K562 (cell line): ENCODE results near the gene REEP6. TPM values are rescaled to one million over a fixed set of nuclear protein-coding genes. Genes with fewer than 3 reads are reported as not detected.
"Not testable (repeated sequence)": the region's sequence is repeated elsewhere in the genome, so short reads cannot be mapped to it uniquely, and the experiment has no call there.

Experiments used
- ATAC-seq: fragments of 200-7000 bp; cut with Tn5 transposase; 3 replicates; pipeline ENCODE4 v1.9.1; 2020; ENCODE audit warnings: moderate library complexity
- BruUV-seq: library from RNA; stranded (reverse); fragments of 400-500 nt; replicated peaks from 2 replicates; lab custom pipeline; 2021; lab: Mats Ljungman, UMichigan
- CTCF ChIA-PET: fragments of 300-600 bp; formaldehyde crosslinking; extraction: SDS; loops from one replicate; lab custom pipeline; 2021; ENCODE audit warnings: low intra/inter-chr PET ratio; lab: Yijun Ruan, JAX
- POLR2A ChIA-PET: fragments of 300-600, 350-650 bp; sonication (Branson Sonifier 250); formaldehyde crosslinking; extraction: SDS; loops from one replicate; lab custom pipeline; 2021; ENCODE audit warnings: antibody characterized with exemption, inconsistent platforms; lab: Yijun Ruan, JAX
- DNase-seq, 4 experiments: peaks; one replicate each; pipeline versions ENCODE4 v3.0.0 to v3.0.0-alpha.2; 2011 to 2018; ENCODE audit warnings: low spot score in 3 of 4, mixed read lengths in 3 of 4; ENCODE audit errors: extremely low read depth in 1 of 4
- FAIRE-seq: peaks from 2 replicates; lab custom pipeline; 2011; peaks lifted over from hg19 to GRCh38; lab: Jason Lieb, UNC
- H2AFZ ChIP-seq: 2 replicates; pipeline ENCODE4 v1.6.0; 2011; ENCODE audit warnings: low read depth, low read length, control low read depth, inconsistent platforms
- H3K27ac ChIP-seq: fragments of 200-600 bp; 3 replicates; pipeline ENCODE4 v1.8.0; 2011; ENCODE audit warnings: low read depth, mild to moderate bottlenecking, control low read depth, inconsistent platforms, low read length, moderate library complexity, mixed read lengths; ENCODE audit errors: extremely low read depth
- H3K27me3 ChIP-seq, 2 experiments: fragments of 300-600 bp in 1 of 2; 2 replicates in 1 of 2; 3 replicates in 1 of 2; pipeline versions ENCODE4 v1.6.0 to v1.8.0; 2011; ENCODE audit warnings: inconsistent platforms in 2 of 2, low read length in 2 of 2, mild to moderate bottlenecking in 1 of 2, mixed read lengths in 1 of 2, moderate library complexity in 1 of 2; ENCODE audit not compliant: control insufficient read depth in 2 of 2, insufficient read depth in 2 of 2
- H3K36me3 ChIP-seq: fragments of 300-600 bp; 3 replicates; pipeline ENCODE4 v1.8.0; 2011; ENCODE audit warnings: mild to moderate bottlenecking, low read length, inconsistent platforms; ENCODE audit not compliant: control insufficient read depth, insufficient read depth
- H3K4me1 ChIP-seq, 2 experiments: fragments of 200-600 bp in 1 of 2; replicated peaks in 1 of 2; 2 replicates in 1 of 2; 3 replicates in 1 of 2; pipeline versions ENCODE4 v1.5.1 to v1.8.0; 2011; ENCODE audit warnings: inconsistent platforms in 2 of 2, low read length in 2 of 2, mild to moderate bottlenecking in 1 of 2, mixed read lengths in 1 of 2, moderate library complexity in 1 of 2; ENCODE audit not compliant: control insufficient read depth in 2 of 2, insufficient read depth in 2 of 2
- H3K4me2 ChIP-seq: 2 replicates; pipeline ENCODE4 v1.6.1; 2011; ENCODE audit warnings: low read length, control low read depth, inconsistent platforms, mixed read lengths; ENCODE audit not compliant: insufficient read depth
- H3K4me3 ChIP-seq: fragments of 200-600 bp; sonication (generic), shearing (Covaris generic); 2 replicates; pipeline ENCODE4 v1.5.1; 2016; ENCODE audit warnings: control low read depth, inconsistent platforms
- H3K79me2 ChIP-seq: fragments of 200-600 bp; 3 replicates; pipeline ENCODE4 v1.8.0; 2011; ENCODE audit warnings: low read length, inconsistent platforms; ENCODE audit not compliant: control insufficient read depth, insufficient read depth
- H3K9ac ChIP-seq, 2 experiments: 2 replicates each; pipeline versions ENCODE4 v1.6.0 to v1.6.1; 2011; ENCODE audit warnings: low read depth in 2 of 2, low read length in 2 of 2, control low read depth in 1 of 2, inconsistent platforms in 1 of 2, mild to moderate bottlenecking in 1 of 2, mixed read lengths in 1 of 2; ENCODE audit not compliant: insufficient read depth in 1 of 2
- H3K9me1 ChIP-seq: one replicate; pipeline ENCODE4 v1.6.0; 2011; ENCODE audit warnings: inconsistent platforms, mild to moderate bottlenecking, low read length, moderate library complexity; ENCODE audit not compliant: control insufficient read depth, insufficient read depth
- H3K9me3 ChIP-seq: replicated peaks from 2 replicates; pipeline ENCODE4 v1.5.1; 2011; ENCODE audit warnings: low read depth, low read length, inconsistent platforms; ENCODE audit not compliant: control insufficient read depth, insufficient read depth
- H4K20me1 ChIP-seq: replicated peaks from 2 replicates; pipeline ENCODE4 v1.6.1; 2011; ENCODE audit warnings: low read length, inconsistent platforms, mixed read lengths; ENCODE audit not compliant: control insufficient read depth, insufficient read depth
- BRCA1 ChIP-seq, 2 experiments: fragments of 450-650 bp in 1 of 2; sonication (generic) in 1 of 2; formaldehyde crosslinking in 1 of 2; IDR thresholded peaks; 2 replicates each; pipeline versions ENCODE4 v1.5.0 to v1.6.1; 2017 to 2020; ENCODE audit warnings: mild to moderate bottlenecking in 1 of 2, missing genetic modification reagents in 1 of 2
- CCAR2 ChIP-seq: fragments of 200-400 bp; formaldehyde crosslinking; IDR thresholded peaks from 2 replicates; pipeline ENCODE4 v1.6.1; 2017; ENCODE audit warnings: mild to moderate bottlenecking, low read depth, low read length
- GABPB1 ChIP-seq: sonication (generic); formaldehyde crosslinking; IDR thresholded peaks from 2 replicates; pipeline ENCODE4 v1.8.0; 2022; ENCODE audit warnings: mild to moderate bottlenecking, missing genetic modification reagents
- MAFG ChIP-seq: fragments of 450-650 bp; conservative IDR thresholded peaks from 2 replicates; pipeline ENCODE4 v1.6.1; 2016; ENCODE audit warnings: missing genetic modification characterization, missing compliant biosample characterization
- MBD1 ChIP-seq: fragments of 250-450 bp; sonication (Bioruptor Pico); IDR thresholded peaks from 2 replicates; pipeline ENCODE4 v1.8.0; 2022; ENCODE audit warnings: inconsistent platforms
- MYNN ChIP-seq, 2 experiments: sonication (generic); formaldehyde crosslinking in 1 of 2; IDR thresholded peaks; 2 replicates each; pipeline versions ENCODE4 v1.5.0 to v1.6.1; 2016 to 2020; ENCODE audit warnings: antibody characterized with exemption in 1 of 2, missing genetic modification reagents in 1 of 2
- SAFB ChIP-seq: fragments of 200-400 bp; formaldehyde crosslinking; IDR thresholded peaks from 2 replicates; pipeline ENCODE4 v1.6.1; 2017; ENCODE audit warnings: low read depth, low read length, borderline replicate concordance
- SNRNP70 ChIP-seq: fragments of 200-400 bp; formaldehyde crosslinking; optimal IDR thresholded peaks from 2 replicates; pipeline ENCODE3; 2017; ENCODE audit warnings: low read depth, low read length
- USF2 ChIP-seq: sonication (generic); formaldehyde crosslinking; IDR thresholded peaks from 2 replicates; pipeline ENCODE4 v1.5.0; 2020; ENCODE audit warnings: missing genetic modification reagents
- ZNF707 ChIP-seq: fragments of 250-450 bp; sonication (Bioruptor Pico); conservative IDR thresholded peaks from 2 replicates; pipeline ENCODE4 v1.8.0; 2022; ENCODE audit warnings: inconsistent platforms, mild to moderate bottlenecking, moderate library complexity
- ZNF764 ChIP-seq: fragments of 250-450 bp; sonication (Bioruptor Pico); IDR thresholded peaks from 2 replicates; pipeline ENCODE4 v1.4.0; 2020; ENCODE audit warnings: low read depth, mild to moderate bottlenecking, moderate library complexity
- WGBS: fragments of 100-300 bp; shearing (Covaris generic); methylation state at CpG from one replicate; pipeline ENCODE4 v1.1.6; 2016; ENCODE audit warnings: low coverage, mixed read lengths; ENCODE audit not compliant: insufficient coverage; ENCODE audit errors: missing lambda C conversion rate; 5-methylcytosine and 5-hydroxymethylcytosine counted together
- in situ Hi-C: fragments of 300-500 bp; cut with MboI; formaldehyde crosslinking; loops from 4 replicates; pipeline ENCODE4 v1.15.0; 2018; ENCODE audit warnings: inconsistent platforms, mixed read lengths
- intact Hi-C: fragments of 100-400 bp; cut with micrococcal nuclease; formaldehyde crosslinking; loops from 2 replicates; pipeline ENCODE4 v1.14.2; 2022
- polyA plus RNA-seq, 8 experiments: library from polyadenylated mRNA; depleted of rRNA in 4 of 8; stranded (reverse) in 5 of 8; unstranded in 3 of 8; fragments of >200 nt; fragmentation: Nextera tagmentation in 2 of 8; fragmentation: Illumina TruSeq in 1 of 8; extraction: Ambion mirVana in 2 of 8; extraction: Trizol in 1 of 8; gene quantifications; 2 replicates each; pipeline versions ENCODE4 v1.2.1 to v1.2.3, GENCODE V29; 2011 to 2014; ENCODE audit warnings: inconsistent platforms in 1 of 8, missing spikeins in 1 of 8
- total RNA-seq, 7 experiments: library from RNA; depleted of rRNA in 6 of 7; stranded (reverse); fragments of >200 nt in 6 of 7; fragmentation: Illumina TruSeq in 2 of 7; extraction: Trizol in 2 of 7; gene quantifications; 2 replicates each; pipeline versions ENCODE4 v1.2.1 to v1.2.3, GENCODE V29; 2011 to 2021; ENCODE audit warnings: low replicate concordance in 1 of 7

Gene REEP6
- total and polyA plus RNA-seq, 9 of the 15 experiments (the other 6 are each of a cell fraction or from before 2014, with no cell fraction given): 1.2 to 64.2 (median 12.7) TPM

- intact Hi-C loops, H3K36me3 ChIP-seq, ATAC-seq, in situ Hi-C loops, DNase-seq, POLR2A ChIA-PET, H3K79me2 ChIP-seq, H3K9me1 ChIP-seq, H3K9me3 ChIP-seq, BruUV-seq, H3K4me3 ChIP-seq, FAIRE-seq, H4K20me1 ChIP-seq, H3K4me2 ChIP-seq, H2AFZ ChIP-seq, H3K9ac ChIP-seq, CTCF ChIA-PET, H3K27ac ChIP-seq: not testable (repeated sequence)
- Histone ChIP-seq H3K4me1 (peaks cover 0 to 22% of the 10 kb centered on the region in 2 experiments; a peak in 2 of 5 replicates), H3K27me3 (peaks cover 0 to 14% of the 10 kb centered on the region in 2 experiments; a peak in 1 of 5 replicates)
- peak; percentile 76; the same call in 1 of the 2 replicates for TF ChIP-seq ZNF707 (CRISPR knock-in tag)
- WGBS: 64% methylated on average over 7 of the region's 7 CpGs
Measured at GRCh38 chr19:1535699-1536098, 44.7 kb downstream of the REEP6 start.

- 35% methylated on average over 7 of the region's 15 CpGs for WGBS
- Histone ChIP-seq H3K79me2 (no peaks in the 10 kb centered on the region), H4K20me1 (no peaks in the 10 kb centered on the region), H3K4me3 (no peak overlapping the region), H2AFZ (no peak overlapping the region), H3K36me3 (no peaks in the 10 kb centered on the region), H3K9me3 (no peaks in the 10 kb centered on the region), H3K4me2 (no peak overlapping the region), H3K9ac (peak overlapping the region in 1 of 2 experiments; percentile 24; a peak in 1 of 4 replicates), H3K27ac (no peak overlapping the region), H3K4me1 (peaks cover 8 to 23% of the 10 kb centered on the region in 2 experiments), H3K9me1 (no peaks in the 10 kb centered on the region), H3K27me3 (no peaks in the 10 kb centered on the region; a peak in 1 of 5 replicates)
- DNase-seq (no peak), FAIRE-seq (no peak), ATAC-seq (no peak)
- CTCF ChIA-PET: no interaction called here
- POLR2A ChIA-PET: no interaction called here
- BruUV-seq: no TSS peak
- intact Hi-C loops: no loop called here
- in situ Hi-C loops: no loop called here
- TF ChIP-seq ZNF764 (CRISPR knock-in tag) (no peak), SNRNP70 (no peak), MBD1 (CRISPR knock-in tag) (no peak), USF2 (CRISPR knock-in tag) (no peak), BRCA1 (IDR thresholded peaks at IDR 0.05) (no peak), BRCA1 (CRISPR knock-in tag; IDR thresholded peaks at IDR 0.05) (no peak), MYNN (IDR thresholded peaks at IDR 0.05) (no peak), MYNN (CRISPR knock-in tag; IDR thresholded peaks at IDR 0.05) (no peak), GABPB1 (CRISPR knock-in tag) (no peak), SAFB (no peak), MAFG (tag) (no peak), CCAR2 (no peak)
Measured at GRCh38 chr19:1538978-1539377, 48.0 kb downstream of the REEP6 start.
